OCI-LY7 (cell line): ENCODE data around the gene CCDC170. TPM values are rescaled to one million over a fixed set of nuclear protein-coding genes. Genes with fewer than 3 reads are reported as not detected.
"Not testable (repeated sequence)": the region's sequence is repeated elsewhere in the genome, so short reads cannot be mapped to it uniquely, and the experiment has no call there.

Experiments
- BruUV-seq: library from RNA; stranded (reverse); fragments of 400-500 nt; replicated peaks from 2 replicates; lab custom pipeline; 2021; lab: Mats Ljungman, UMichigan
- CTCF ChIA-PET: fragments of 300-600 bp; sonication (Branson Sonifier 250); formaldehyde crosslinking; loops from one replicate; lab custom pipeline; 2022; ENCODE audit warnings: antibody characterized with exemption; ENCODE audit not compliant: unreplicated experiment; lab: Charles Lee
- POLR2A ChIA-PET: fragments of 300-600 bp; sonication (Branson Sonifier 250); formaldehyde crosslinking; loops from one replicate; lab custom pipeline; 2022; ENCODE audit warnings: antibody characterized with exemption; lab: Charles Lee
- DNase-seq: peaks from one replicate; pipeline ENCODE4 v3.0.0-alpha.2; 2015; ENCODE audit warnings: low spot score
- H2AFZ ChIP-seq: fragments of 200-600 bp; sonication (generic), shearing (Covaris generic); 2 replicates; pipeline ENCODE4 v1.6.1; 2014; ENCODE audit warnings: mild to moderate bottlenecking, antibody characterized with exemption, low read length, moderate library complexity
- H3K27ac ChIP-seq: fragments of 200-600 bp; sonication (generic); 2 replicates; pipeline ENCODE4 v1.5.1; 2014; ENCODE audit warnings: mixed run types, low read depth, mild to moderate bottlenecking, moderate library complexity, low read length, inconsistent platforms; ENCODE audit not compliant: poor library complexity, severe bottlenecking
- H3K36me3 ChIP-seq: fragments of 200-600 bp; sonication (generic); 2 replicates; pipeline ENCODE4 v1.6.1; 2014; ENCODE audit warnings: mild to moderate bottlenecking, antibody characterized with exemption, low read length, moderate library complexity, mixed read lengths; ENCODE audit not compliant: insufficient read depth
- H3K4me1 ChIP-seq: fragments of 200-600 bp; sonication (generic); 2 replicates; pipeline ENCODE4 v1.5.1; 2014; ENCODE audit warnings: mild to moderate bottlenecking, low read length; ENCODE audit not compliant: insufficient read depth, poor library complexity, severe bottlenecking
- H3K4me2 ChIP-seq: fragments of 200-600 bp; sonication (generic); 2 replicates; pipeline ENCODE4 v1.6.1; 2014; ENCODE audit warnings: mild to moderate bottlenecking, low read length
- H3K4me3 ChIP-seq: fragments of 200-600 bp; sonication (generic); 2 replicates; pipeline ENCODE4 v1.5.1; 2014; ENCODE audit warnings: mild to moderate bottlenecking, low read depth, low read length; ENCODE audit not compliant: poor library complexity, severe bottlenecking
- H3K79me2 ChIP-seq: fragments of 200-600 bp; sonication (generic); 2 replicates; pipeline ENCODE4 v1.6.1; 2016; ENCODE audit warnings: low read depth, mild to moderate bottlenecking, low read length, moderate library complexity, mixed read lengths; ENCODE audit not compliant: insufficient read depth
- H3K9me2 ChIP-seq: fragments of 200-600 bp; sonication (generic); 2 replicates; pipeline ENCODE4 v1.6.1; 2016; ENCODE audit warnings: mild to moderate bottlenecking, low read length, mixed read lengths; ENCODE audit not compliant: insufficient read depth
- H3K9me3 ChIP-seq: fragments of 200-600 bp; sonication (generic); 2 replicates; pipeline ENCODE4 v1.6.1; 2014; ENCODE audit warnings: mild to moderate bottlenecking, mixed run types, low read length, mixed read lengths
- H4K20me1 ChIP-seq: fragments of 200-600 bp; sonication (generic); 2 replicates; pipeline ENCODE4 v1.6.1; 2014; ENCODE audit warnings: mild to moderate bottlenecking, antibody characterized with exemption, low read length, moderate library complexity, mixed read lengths; ENCODE audit not compliant: insufficient read depth
- CTCF ChIP-seq: fragments of 200-600 bp; sonication (generic); conservative IDR thresholded peaks from 2 replicates; pipeline ENCODE4 v1.5.1; 2014; ENCODE audit warnings: mild to moderate bottlenecking, antibody characterized with exemption, low read length, moderate library complexity, mixed read lengths
- EZH2phosphoT487 ChIP-seq: fragments of 200-600 bp; sonication (generic); IDR thresholded peaks from 2 replicates; pipeline ENCODE4 v1.6.1; 2018; ENCODE audit warnings: low read depth, borderline replicate concordance, mild to moderate bottlenecking, mixed run types, antibody characterized with exemption, low read length, moderate library complexity, mixed read lengths
- intact Hi-C: fragments of 100-400 bp; cut with micrococcal nuclease; formaldehyde crosslinking; loops from one replicate; pipeline ENCODE4 v1.10.0; 2022; ENCODE audit not compliant: unreplicated experiment
- total RNA-seq, 2 experiments: library from RNA; depleted of rRNA in 1 of 2; stranded (reverse); fragments of >200 nt in 1 of 2; shearing (Covaris generic) in 1 of 2; gene quantifications; 2 replicates each; pipeline ENCODE4 v1.2.3, GENCODE V29; 2014 to 2022

The CCDC170 gene
- total RNA-seq, 2 experiments from 2014 or later, result not detected

- peaks cover 9% of the 10 kb centered on the region for H3K36me3 ChIP-seq
- H3K4me3 ChIP-seq, result peak within 1 kb of the TSS; percentile 79
- DNase-seq, result peak; percentile 100
- H3K9me2 ChIP-seq, result no peaks in the 10 kb centered on the region
- peak within 1 kb of the TSS; percentile 70 for H3K27ac ChIP-seq
- H3K79me2 ChIP-seq, result peaks cover 38% of the 10 kb centered on the region
- TF ChIP-seq CTCF (no peak), EZH2phosphoT487 (no peak)
- intact Hi-C loops, result loop anchor here (1.0 to 10.0 kb wide), 5 partner anchors 25 to 1530 kb away; partner anchors contain the start of gene FBXO5
- H3K9me3 ChIP-seq, result no peaks in the 10 kb centered on the region
- H3K4me1 ChIP-seq, result peaks cover 24% of the 10 kb centered on the region
- BruUV-seq, result no TSS peak
- ChIA-PET CTCF (interaction anchor here (0.5 kb wide), 1 partner anchor 57 kb away, joined by 3 read pairs; no protein-coding TSS in a partner anchor), POLR2A (interaction anchor here (0.5 to 2.0 kb wide), 16 partner anchors 9 to 848 kb away, joined by 3 to 15 read pairs (median 4); no protein-coding TSS in a partner anchor)
- H4K20me1 ChIP-seq, result no peaks in the 10 kb centered on the region
- peak within 1 kb of the TSS; percentile 83 for H2AFZ ChIP-seq
- peak within 1 kb of the TSS; percentile 96 for H3K4me2 ChIP-seq
Observed at GRCh38 chr6:151451950-151452749, 41.7 kb upstream of the CCDC170 start, which contains the start of gene RMND1. Gene RMND1, minus strand, starts transcription at chr6:151452126. Its CDS starts 6,315 bp downstream, at chr6:151445811.

DNA sequence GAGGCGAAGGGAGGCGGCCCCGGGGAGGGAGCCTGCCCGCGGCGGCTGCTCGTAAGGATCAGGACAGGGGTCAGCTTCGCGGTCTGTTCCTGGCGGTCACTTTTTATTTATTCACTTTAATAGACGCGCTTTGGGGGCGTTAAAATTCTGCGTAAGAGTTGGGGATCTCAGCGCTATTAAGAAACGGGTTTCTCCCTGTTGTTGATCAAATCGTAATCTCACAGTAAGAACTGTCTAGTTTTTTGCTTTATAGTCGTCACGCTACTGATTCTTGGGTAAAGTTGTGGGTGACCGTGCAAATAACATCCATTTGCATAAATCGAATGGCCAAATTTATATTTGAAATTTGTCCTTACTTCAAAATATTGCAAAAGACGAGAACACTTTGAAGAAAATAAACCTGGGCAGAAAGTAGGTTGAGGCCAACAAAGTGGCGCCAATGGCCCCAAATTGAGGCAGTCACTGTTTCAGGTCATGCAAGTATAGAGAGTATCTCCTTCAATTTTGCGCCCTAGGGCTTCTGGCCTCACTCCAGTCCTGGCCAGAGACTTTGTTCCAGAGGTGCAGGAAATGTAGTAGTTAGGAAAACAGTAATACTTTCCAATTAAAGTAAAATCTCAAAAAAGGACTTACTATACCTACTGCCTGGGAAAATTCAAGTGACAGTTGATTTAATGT, 40.9 kb upstream of the CCDC170 start:
- TF ChIP-seq CTCF (no peak), EZH2phosphoT487 (no peak)
- Histone ChIP-seq H4K20me1 (no peaks in the 10 kb centered on the region), H3K27ac (peak overlapping the region; percentile 70), H3K9me3 (no peaks in the 10 kb centered on the region), H3K4me3 (peak overlapping the region; percentile 79), H3K4me2 (peak overlapping the region; percentile 96), H3K9me2 (no peaks in the 10 kb centered on the region), H3K4me1 (peaks cover 26% of the 10 kb centered on the region), H2AFZ (peak overlapping the region; percentile 83), H3K36me3 (peaks cover 17% of the 10 kb centered on the region), H3K79me2 (peaks cover 38% of the 10 kb centered on the region)
- CTCF ChIA-PET, result no interaction called here
- peak; percentile 32 for DNase-seq
- TSS peak; percentile 69 for BruUV-seq
- intact Hi-C loops, result loop anchor here (1.0 to 10.0 kb wide), 5 partner anchors 24 to 1529 kb away; partner anchors contain the start of gene FBXO5
- POLR2A ChIA-PET, result interaction anchor here (0.9 to 2.0 kb wide), 8 partner anchors 12 to 848 kb away, joined by 3 to 15 read pairs (median 4); no protein-coding TSS in a partner anchor

- H2AFZ ChIP-seq, H3K9me2 ChIP-seq, H3K9me3 ChIP-seq, H3K27ac ChIP-seq, POLR2A ChIA-PET, H3K4me3 ChIP-seq, CTCF ChIA-PET, H4K20me1 ChIP-seq, BruUV-seq, DNase-seq: not testable (repeated sequence)
- intact Hi-C loops, result loop anchor here (10.0 kb wide), 1 partner anchor 1229 kb away; no protein-coding TSS in a partner anchor
- H3K79me2 ChIP-seq, result peaks cover 34% of the 10 kb centered on the region
- peaks cover 26% of the 10 kb centered on the region for H3K4me1 ChIP-seq
- H3K36me3 ChIP-seq, result peaks cover 44% of the 10 kb centered on the region
- H3K4me2 ChIP-seq, result peak overlapping the region; percentile 58; the same call in 1 of the 2 replicates
Observed at GRCh38 chr6:151455751-151456398, 37.9 kb upstream of the CCDC170 start.
